ENCODE results near the gene ADAMTSL1.

GRCh38 chr9:18463991-18464390 is 10.0 kb upstream of the ADAMTSL1 start:
- no peak for TF ChIP-seq CTCF (conservative IDR thresholded peaks at IDR 0.05 in 1 of 2, IDR thresholded peaks at IDR 0.05 in 1 of 2; ENCODE audit: extremely low read depth in 1 of 2, insufficient read depth in 1 of 2, low read depth in 1 of 2, low read length in 2 of 2)
- no peak for TF ChIP-seq EZH2 (IDR thresholded peaks at IDR 0.05; ENCODE audit: borderline replicate concordance, low read length)

Data from mammary epithelial cell (primary cell).